ENCODE data around the gene MAP3K5.
"Not testable (repeated sequence)": the region's sequence is repeated elsewhere in the genome, so short reads cannot be mapped to it uniquely, and the experiment has no call there.

MAP3K5 gene

GRCh38 chr6:136792095-136792409, 225 bp downstream of the MAP3K5 start:
- peak overlapping the region; percentile 97 for H3K4me3 ChIP-seq (ENCODE audit: low read depth, low read length)
- TF ChIP-seq, protein P1, sequence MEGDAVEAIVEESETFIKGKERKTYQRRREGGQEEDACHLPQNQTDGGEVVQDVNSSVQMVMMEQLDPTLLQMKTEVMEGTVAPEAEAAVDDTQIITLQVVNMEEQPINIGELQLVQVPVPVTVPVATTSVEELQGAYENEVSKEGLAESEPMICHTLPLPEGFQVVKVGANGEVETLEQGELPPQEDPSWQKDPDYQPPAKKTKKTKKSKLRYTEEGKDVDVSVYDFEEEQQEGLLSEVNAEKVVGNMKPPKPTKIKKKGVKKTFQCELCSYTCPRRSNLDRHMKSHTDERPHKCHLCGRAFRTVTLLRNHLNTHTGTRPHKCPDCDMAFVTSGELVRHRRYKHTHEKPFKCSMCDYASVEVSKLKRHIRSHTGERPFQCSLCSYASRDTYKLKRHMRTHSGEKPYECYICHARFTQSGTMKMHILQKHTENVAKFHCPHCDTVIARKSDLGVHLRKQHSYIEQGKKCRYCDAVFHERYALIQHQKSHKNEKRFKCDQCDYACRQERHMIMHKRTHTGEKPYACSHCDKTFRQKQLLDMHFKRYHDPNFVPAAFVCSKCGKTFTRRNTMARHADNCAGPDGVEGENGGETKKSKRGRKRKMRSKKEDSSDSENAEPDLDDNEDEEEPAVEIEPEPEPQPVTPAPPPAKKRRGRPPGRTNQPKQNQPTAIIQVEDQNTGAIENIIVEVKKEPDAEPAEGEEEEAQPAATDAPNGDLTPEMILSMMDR (IDR thresholded peaks at IDR 0.05; ENCODE audit: insufficient read depth, low read depth, low read length, missing control alignments) = no peak
- no peak for DNase-seq (ENCODE audit: low read depth)

DNA sequence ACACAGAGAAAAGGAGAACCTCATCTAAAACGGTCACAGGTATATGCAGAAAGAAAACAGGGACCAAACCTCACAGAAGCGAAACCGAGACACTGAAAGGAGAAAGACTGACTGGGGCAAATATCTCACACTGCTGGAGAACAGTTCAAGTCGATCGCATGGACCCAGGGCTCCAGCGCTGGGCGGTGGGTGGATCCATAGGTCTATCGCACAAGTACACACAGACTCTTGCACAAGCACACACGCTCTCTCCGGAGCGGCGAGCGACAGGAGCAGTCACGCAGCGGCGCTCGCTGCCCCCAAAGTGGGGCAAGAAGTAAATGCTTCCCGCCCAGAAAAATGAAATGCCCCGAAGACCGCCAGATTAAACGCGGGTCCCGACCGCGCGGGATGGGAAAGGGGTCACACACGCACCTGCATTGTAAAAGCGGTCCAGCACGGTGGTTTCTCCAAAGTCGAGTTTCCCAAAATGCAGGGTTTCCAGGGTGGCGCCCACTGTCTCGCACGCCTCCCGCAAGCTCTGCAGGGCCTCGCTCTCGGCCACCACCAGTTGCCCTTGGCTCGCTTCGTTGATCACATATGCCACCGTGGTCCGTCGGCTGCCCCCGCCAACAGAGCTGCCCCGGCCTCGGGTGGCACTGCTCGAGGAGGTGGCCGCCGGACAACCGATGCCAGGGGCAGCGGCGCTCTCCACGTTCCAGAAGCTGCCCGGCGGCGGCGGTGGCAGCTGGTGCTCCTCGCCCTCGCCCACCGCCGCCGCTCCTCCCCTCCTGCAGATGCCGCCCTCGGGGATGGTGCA, 782 bp downstream of the MAP3K5 start:
- H3K4me3 ChIP-seq (ENCODE audit: low read depth, low read length) = peak overlapping the region; percentile 97
- DNase-seq (ENCODE audit: low read depth) = peak; percentile 93
- TF ChIP-seq, protein P1 (IDR thresholded peaks at IDR 0.05; ENCODE audit: insufficient read depth, low read depth, low read length, missing control alignments) = no peak

DNA sequence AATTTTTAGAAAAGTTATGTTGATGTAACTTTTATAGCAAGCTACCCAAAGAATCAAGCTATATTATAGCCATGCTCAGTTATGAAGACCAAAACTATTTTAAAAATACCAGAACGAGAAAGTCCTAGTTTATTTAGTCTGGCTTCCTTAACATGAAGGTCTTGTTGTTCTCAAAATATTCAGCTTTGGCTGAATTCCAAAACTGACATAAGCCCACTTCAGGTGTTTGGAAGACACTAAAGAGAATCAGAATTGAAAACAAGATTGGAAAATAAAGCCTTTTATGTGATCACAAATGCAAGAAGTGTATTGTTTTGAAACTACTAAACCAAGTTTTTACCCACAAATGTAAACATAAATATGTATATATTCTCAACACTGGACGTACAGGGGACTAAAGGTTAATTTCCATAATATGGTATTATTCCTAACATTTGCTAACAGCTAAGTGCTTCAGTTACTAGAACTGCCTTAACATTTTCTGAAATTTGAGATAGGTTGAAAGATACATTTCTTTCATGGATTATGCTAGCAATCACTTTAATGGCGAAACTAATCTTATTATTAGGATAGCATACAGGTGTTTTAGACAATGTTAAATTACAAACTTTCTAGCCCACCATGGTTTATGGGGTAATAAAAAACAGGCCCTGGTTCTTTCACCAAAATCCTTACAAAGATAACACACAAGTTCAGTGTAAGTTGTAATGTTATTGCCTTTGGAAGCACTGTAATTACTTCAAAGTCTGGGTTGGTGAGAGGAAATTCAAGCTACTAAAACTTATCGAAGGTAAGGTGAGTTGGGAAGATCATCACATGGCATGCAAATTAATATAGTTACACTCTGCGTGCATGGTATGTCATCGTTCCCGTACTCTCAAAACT, 1.6 kb downstream of the MAP3K5 start:
- peak overlapping the region; percentile 97 for H3K4me3 ChIP-seq (ENCODE audit: low read depth, low read length)
- TF ChIP-seq, protein P1 (IDR thresholded peaks at IDR 0.05; ENCODE audit: insufficient read depth, low read depth, low read length, missing control alignments) = no peak
- DNase-seq (ENCODE audit: low read depth) = no peak

GRCh38 chr6:136789440-136789839, 2.8 kb downstream of the MAP3K5 start:
- peak overlapping the region; percentile 97 for H3K4me3 ChIP-seq (ENCODE audit: low read depth, low read length)
- DNase-seq (ENCODE audit: low read depth) = not testable (repeated sequence)

GRCh38 chr6:136788069-136788902, 4.0 kb downstream of the MAP3K5 start:
- TF ChIP-seq, protein P1 (IDR thresholded peaks at IDR 0.05; ENCODE audit: insufficient read depth, low read depth, low read length, missing control alignments) = no peak
- peak overlapping the region; percentile 97 for H3K4me3 ChIP-seq (ENCODE audit: low read depth, low read length)
- DNase-seq (ENCODE audit: low read depth) = peak; percentile 70

DNA sequence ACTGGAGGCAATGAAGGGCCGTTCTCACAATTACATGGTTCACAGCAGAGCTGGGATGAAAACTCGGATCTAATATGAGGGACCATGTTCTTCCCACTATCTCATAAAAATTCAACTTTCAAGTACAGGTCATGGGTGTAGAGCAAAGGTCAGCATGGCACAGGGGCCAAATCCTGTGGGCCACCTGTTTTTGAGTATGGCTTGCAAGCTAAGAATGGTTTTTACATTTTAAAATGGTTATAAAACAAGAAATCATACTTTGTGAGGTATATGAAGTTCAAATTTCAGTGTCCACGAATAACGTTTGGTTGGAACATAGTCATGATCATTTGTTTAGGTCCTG, 4.6 kb downstream of the MAP3K5 start:
- peak overlapping the region; percentile 97 for H3K4me3 ChIP-seq (ENCODE audit: low read depth, low read length)
- TF ChIP-seq, protein P1 (IDR thresholded peaks at IDR 0.05; ENCODE audit: insufficient read depth, low read depth, low read length, missing control alignments) = no peak
- DNase-seq (ENCODE audit: low read depth) = no peak

DNA sequence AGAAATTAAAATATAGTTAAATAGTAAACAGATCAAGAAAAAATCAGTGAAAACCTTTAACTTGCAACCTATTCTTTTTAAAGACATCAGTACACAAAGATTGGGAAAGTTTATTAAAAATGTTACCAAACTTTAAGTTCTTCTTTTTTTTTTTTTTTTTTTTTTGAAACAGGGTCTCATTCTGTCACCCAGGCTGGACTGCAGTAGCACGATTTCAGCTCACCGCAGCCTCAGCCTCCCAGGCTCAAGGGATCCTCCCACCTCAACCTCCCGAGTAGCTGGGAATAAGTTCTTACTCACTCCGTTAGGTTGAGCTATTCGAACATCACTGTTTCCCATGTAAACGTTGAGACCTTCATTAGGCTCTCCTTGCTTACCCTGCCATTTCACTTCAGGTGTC, 5.6 kb downstream of the MAP3K5 start:
- TF ChIP-seq, protein P1 (IDR thresholded peaks at IDR 0.05; ENCODE audit: insufficient read depth, low read depth, low read length, missing control alignments) = no peak
- H3K4me3 ChIP-seq (ENCODE audit: low read depth, low read length) = peak overlapping the region; percentile 97
- peak; percentile 40 for DNase-seq (ENCODE audit: low read depth)
